RWPE1 (cell line): ENCODE results near the gene DDX46.

Experiments used
- CTCF ChIA-PET: fragments of 350-600 bp; sonication (Branson Sonifier 250); formaldehyde crosslinking; extraction: SDS; loops from one replicate; lab custom pipeline; 2021; lab: Yijun Ruan, JAX
- POLR2A ChIA-PET: fragments of 400-600 bp; formaldehyde crosslinking; extraction: SDS; loops from one replicate; lab custom pipeline; 2020; ENCODE audit warnings: antibody characterized with exemption; ENCODE audit not compliant: low non-redundant PET; lab: Yijun Ruan, JAX
- DNase-seq: peaks from one replicate; pipeline ENCODE4 v3.0.0; 2012; ENCODE audit warnings: low spot score
- H3K27ac ChIP-seq: fragments of 450-650 bp; 2 replicates; pipeline ENCODE4 v1.5.1; 2017
- TF ChIP-seq, protein P1 (sequence below): fragments of 450-650 bp; conservative IDR thresholded peaks from 2 replicates; pipeline ENCODE4 v1.5.1; 2017; ENCODE audit warnings: low read depth, mild to moderate bottlenecking

The DDX46 gene

DNA sequence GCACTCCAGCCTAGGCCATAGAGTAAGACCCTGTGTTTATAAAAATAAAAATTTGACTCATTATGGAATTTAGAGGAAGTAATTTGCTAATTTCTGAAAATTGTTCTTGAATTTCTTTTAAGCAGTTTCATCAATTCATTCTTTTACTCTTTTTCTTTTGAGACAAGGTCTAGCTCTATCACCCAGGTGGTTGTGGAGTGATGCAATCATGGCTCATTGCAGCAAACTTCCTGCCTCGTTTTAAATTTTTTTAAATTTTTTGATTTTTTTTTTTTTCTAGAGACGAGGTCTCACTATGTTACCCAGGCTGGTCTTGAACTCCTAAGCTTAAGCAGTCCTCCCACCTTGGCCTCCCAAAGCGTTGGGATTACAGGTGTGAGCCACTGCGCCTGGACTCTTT, 23.3 kb upstream of the DDX46 start:
- DNase-seq: no peak
- ChIA-PET POLR2A (no interaction called here), CTCF (interaction anchor here (0.6 to 1.2 kb wide), 3 partner anchors 30 to 600 kb away, joined by 3 to 4 read pairs (median 3); no protein-coding TSS in a partner anchor)
- no peak overlapping the region for H3K27ac ChIP-seq
- TF ChIP-seq, protein P1, sequence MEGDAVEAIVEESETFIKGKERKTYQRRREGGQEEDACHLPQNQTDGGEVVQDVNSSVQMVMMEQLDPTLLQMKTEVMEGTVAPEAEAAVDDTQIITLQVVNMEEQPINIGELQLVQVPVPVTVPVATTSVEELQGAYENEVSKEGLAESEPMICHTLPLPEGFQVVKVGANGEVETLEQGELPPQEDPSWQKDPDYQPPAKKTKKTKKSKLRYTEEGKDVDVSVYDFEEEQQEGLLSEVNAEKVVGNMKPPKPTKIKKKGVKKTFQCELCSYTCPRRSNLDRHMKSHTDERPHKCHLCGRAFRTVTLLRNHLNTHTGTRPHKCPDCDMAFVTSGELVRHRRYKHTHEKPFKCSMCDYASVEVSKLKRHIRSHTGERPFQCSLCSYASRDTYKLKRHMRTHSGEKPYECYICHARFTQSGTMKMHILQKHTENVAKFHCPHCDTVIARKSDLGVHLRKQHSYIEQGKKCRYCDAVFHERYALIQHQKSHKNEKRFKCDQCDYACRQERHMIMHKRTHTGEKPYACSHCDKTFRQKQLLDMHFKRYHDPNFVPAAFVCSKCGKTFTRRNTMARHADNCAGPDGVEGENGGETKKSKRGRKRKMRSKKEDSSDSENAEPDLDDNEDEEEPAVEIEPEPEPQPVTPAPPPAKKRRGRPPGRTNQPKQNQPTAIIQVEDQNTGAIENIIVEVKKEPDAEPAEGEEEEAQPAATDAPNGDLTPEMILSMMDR: no peak

GRCh38 chr5:134736173-134736812, 22.3 kb upstream of the DDX46 start:
- TF ChIP-seq, protein P1: no peak
- H3K27ac ChIP-seq: no peak overlapping the region
- POLR2A ChIA-PET: interaction anchor here (0.5 kb wide), 1 partner anchor 9 kb away, joined by 4 read pairs; no protein-coding TSS in a partner anchor
- CTCF ChIA-PET: interaction anchor here (0.6 to 1.2 kb wide), 2 partner anchors 31 to 52 kb away, joined by 4 read pairs; no protein-coding TSS in a partner anchor
- no peak for DNase-seq

DNA sequence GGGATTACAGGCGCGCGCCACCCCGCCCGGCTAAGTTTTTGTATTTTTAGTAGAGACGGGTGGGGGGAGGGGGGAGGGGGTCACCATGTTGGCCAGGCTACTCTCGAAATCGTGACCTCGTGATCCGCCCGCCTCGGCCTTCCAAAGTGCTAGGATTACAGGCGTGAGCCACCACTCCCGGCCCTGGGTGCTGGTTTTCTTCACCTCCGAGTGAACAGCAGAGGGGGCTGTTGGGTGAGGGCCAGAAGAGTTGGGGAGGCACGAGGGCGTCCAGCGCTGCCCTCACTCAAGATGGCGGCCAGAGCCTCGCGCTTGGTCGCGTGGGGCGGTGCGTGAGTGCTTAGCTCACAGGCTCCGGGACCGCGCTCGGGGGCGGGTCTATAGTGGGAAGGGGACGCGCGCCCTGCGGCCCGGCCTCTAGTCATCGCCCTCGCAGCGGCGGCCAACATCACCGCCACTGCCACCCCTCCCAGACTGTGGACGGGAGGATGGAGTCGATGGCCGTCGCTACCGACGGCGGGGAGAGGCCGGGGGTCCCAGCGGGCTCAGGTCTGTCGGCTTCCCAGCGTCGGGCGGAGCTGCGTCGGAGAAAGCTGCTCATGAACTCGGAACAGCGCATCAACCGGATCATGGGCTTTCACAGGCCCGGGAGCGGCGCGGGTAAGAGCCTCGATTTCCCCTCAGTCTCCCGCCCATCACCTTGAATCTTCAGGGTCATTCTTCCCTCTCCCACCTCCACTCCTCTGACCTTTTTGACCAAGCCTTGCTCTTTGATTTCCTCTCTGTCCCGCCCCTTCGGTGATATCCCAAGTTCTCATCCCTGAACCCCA, 20.2 kb upstream of the DDX46 start, which contains the start of gene CAMLG:
TSS of gene CAMLG (plus strand) at position 416 of the 830 bp plus-strand sequence. CDS start at position 489, 73 bp downstream.
- peak; percentile 93 for DNase-seq
- H3K27ac ChIP-seq: peak within 1 kb of the TSS; percentile 88
- CTCF ChIA-PET: interaction anchor here (0.5 to 1.4 kb wide), 8 partner anchors 20 to 453 kb away, joined by 3 to 5 read pairs (median 4); partner anchors contain the start of gene SEC24A
- POLR2A ChIA-PET: interaction anchor here (0.9 kb wide), 1 partner anchor 17 kb away, joined by 3 read pairs; no protein-coding TSS in a partner anchor
- TF ChIP-seq, protein P1: peak; percentile 61

GRCh38 chr5:134738963-134739661, 19.5 kb upstream of the DDX46 start:
- ChIA-PET CTCF (interaction anchor here (0.5 to 1.4 kb wide), 8 partner anchors 19 to 391 kb away, joined by 3 to 5 read pairs (median 4); partner anchors contain the start of genes DDX46 and SEC24A), POLR2A (interaction anchor here (0.7 kb wide), 1 partner anchor 513 kb away, joined by 3 read pairs; the partner anchor contains the start of gene PPP2CA)
- TF ChIP-seq, protein P1: peak; percentile 65
- H3K27ac ChIP-seq: peak overlapping the region; percentile 88
- peak; percentile 68 for DNase-seq

DNA sequence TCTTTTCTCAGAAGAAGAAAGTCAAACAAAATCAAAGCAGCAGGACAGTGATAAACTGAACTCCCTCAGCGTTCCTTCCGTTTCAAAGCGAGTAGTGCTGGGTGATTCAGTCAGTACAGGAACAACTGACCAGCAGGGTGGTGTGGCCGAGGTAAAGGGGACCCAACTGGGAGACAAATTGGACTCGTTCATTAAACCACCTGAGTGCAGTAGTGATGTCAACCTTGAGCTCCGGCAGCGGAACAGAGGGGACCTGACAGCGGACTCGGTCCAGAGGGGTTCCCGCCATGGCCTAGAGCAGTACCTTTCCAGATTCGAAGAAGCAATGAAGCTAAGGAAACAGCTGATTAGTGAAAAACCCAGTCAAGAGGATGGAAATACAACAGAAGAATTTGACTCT, 17.5 kb upstream of the DDX46 start:
- ChIA-PET CTCF (interaction anchor here (1.1 kb wide), 1 partner anchor 14 kb away, joined by 5 read pairs; no protein-coding TSS in a partner anchor), POLR2A (no interaction called here)
- TF ChIP-seq, protein P1: no peak
- no peak overlapping the region for H3K27ac ChIP-seq
- no peak for DNase-seq

DNA sequence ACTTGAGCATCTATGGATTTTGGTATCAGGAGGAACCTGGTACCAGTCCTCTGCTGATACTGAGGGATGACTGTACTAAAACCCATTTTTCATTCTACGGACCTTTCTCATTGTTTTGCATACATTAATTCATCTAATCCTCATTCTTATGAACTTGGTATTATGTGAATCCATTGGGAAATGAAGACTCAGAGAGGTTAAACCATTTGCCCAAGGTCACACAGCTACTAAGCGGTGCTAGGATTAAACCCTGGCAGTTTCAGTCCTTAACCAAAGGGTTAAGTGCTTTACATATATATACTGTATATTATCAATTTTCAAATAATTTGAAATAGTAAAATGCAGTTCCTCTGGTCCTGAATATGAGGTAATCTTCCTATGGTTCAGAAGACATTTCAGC, 16.4 kb upstream of the DDX46 start:
- ChIA-PET CTCF (interaction anchor here (1.0 kb wide), 1 partner anchor 61 kb away, joined by 3 read pairs; no protein-coding TSS in a partner anchor), POLR2A (no interaction called here)
- TF ChIP-seq, protein P1: no peak
- no peak overlapping the region for H3K27ac ChIP-seq
- no peak for DNase-seq
